WERI-Rb-1 (cell line): ENCODE measurements around the gene ADAP1.

Experiments used
- DNase-seq: peaks from one replicate; pipeline ENCODE4 v3.0.0-alpha.2; 2020
- H3K27ac ChIP-seq: fragments of 250-450 bp; sonication (Bioruptor Pico); 2 replicates; pipeline ENCODE4 v1.5.1; 2020; ENCODE audit warnings: mild to moderate bottlenecking, moderate library complexity
- H3K27me3 ChIP-seq: fragments of 250-450 bp; sonication (Bioruptor Pico); 2 replicates; pipeline ENCODE4 v1.5.1; 2021; ENCODE audit warnings: mild to moderate bottlenecking, low read depth, moderate library complexity; ENCODE audit not compliant: insufficient read depth, severe bottlenecking
- H3K36me3 ChIP-seq: fragments of 250-450 bp; sonication (Bioruptor Pico); 2 replicates; pipeline ENCODE4 v1.5.1; 2020; ENCODE audit warnings: mild to moderate bottlenecking, moderate library complexity
- H3K4me3 ChIP-seq: 2 replicates; pipeline ENCODE4 v1.5.1; 2011; ENCODE audit warnings: low read depth, mild to moderate bottlenecking, control low read depth, low read length
- H3K9me3 ChIP-seq: fragments of 250-450 bp; sonication (Bioruptor Pico); 2 replicates; pipeline ENCODE4 v1.5.1; 2021; ENCODE audit warnings: mild to moderate bottlenecking, moderate library complexity; ENCODE audit not compliant: severe bottlenecking
- CTCF ChIP-seq: IDR thresholded peaks from 2 replicates; pipeline ENCODE4 v1.5.1; 2011; ENCODE audit warnings: low read depth, mild to moderate bottlenecking, control low read depth, inconsistent platforms, low read length

The ADAP1 gene

GRCh38 chr7:984361-985126, 30.1 kb upstream of the ADAP1 start:
- no peak for DNase-seq
- no peaks in the 10 kb centered on the region for H3K36me3 ChIP-seq
- no peaks in the 10 kb centered on the region for H3K27me3 ChIP-seq
- no peak overlapping the region for H3K27ac ChIP-seq
- no peak for TF ChIP-seq CTCF
- H3K4me3 ChIP-seq = no peak overlapping the region
- H3K9me3 ChIP-seq = no peaks in the 10 kb centered on the region

DNA sequence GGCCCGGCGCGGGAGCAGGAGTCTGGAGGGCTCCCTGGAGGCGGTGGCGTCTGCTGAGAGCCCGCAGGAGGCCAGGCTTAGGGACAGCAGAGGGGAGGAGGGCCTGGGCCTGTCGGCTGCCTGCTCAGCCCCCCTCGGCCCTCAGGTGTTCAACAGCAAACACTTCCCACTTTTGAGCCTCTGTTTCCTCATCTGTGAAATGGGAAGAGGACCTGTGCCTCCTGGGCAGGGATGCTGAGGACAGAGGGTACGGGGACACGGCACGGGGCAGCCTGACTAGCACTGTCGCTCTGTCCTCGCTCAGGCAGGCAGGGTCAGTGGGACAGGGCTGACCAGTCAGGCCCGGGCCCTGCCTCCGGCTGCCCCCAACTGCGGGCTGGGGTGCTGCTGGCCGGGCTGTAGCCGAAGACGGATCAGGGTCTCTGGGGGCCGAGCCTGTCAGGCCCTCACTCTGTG, 29.2 kb upstream of the ADAP1 start:
- DNase-seq = no peak
- Histone ChIP-seq H3K4me3 (no peak overlapping the region), H3K27ac (no peak overlapping the region), H3K9me3 (no peaks in the 10 kb centered on the region), H3K27me3 (no peaks in the 10 kb centered on the region), H3K36me3 (no peaks in the 10 kb centered on the region)
- no peak for TF ChIP-seq CTCF

DNA sequence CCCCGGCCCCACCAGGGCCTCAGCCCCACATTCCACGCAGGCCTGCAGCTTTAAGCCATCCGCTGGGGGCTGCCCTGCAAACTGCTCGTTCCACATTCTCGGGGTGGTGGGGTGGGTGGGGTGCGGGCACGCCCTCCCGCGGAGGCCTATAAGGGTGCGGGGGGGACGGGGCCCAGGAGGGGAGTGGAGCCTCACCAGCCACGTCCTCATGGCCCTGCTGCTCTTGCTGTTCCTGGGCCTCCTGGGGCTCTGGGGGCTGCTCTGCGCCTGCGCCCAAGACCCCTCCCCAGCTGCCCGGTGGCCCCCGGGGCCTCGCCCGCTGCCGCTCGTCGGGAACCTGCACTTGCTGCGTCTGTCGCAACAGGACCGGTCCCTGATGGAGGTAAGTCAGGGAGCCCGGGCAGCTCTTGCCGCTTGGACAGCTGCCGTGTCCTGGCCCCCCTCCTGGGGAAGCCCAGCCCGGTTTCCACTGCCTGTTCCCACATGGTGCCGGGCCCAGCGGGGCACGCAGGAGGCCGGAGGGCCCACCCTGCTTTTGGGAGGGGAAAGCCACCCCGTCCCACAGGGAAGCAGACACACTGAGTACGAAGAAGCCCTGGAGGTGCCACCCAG, 28.6 kb upstream of the ADAP1 start, which contains the start of gene CYP2W1:
Gene CYP2W1, plus strand, starts transcription at position 178 of the 612 bp plus-strand sequence. Its CDS starts 31 bp downstream, at position 209.
- Histone ChIP-seq H3K36me3 (no peaks in the 10 kb centered on the region), H3K27ac (peak within 1 kb of the TSS; percentile 80), H3K27me3 (no peaks in the 10 kb centered on the region), H3K9me3 (no peaks in the 10 kb centered on the region), H3K4me3 (no peak within 1 kb of the TSS)
- no peak for DNase-seq
- TF ChIP-seq CTCF = no peak

- no peak for TF ChIP-seq CTCF
- Histone ChIP-seq H3K9me3 (no peaks in the 10 kb centered on the region), H3K27ac (peak overlapping the region; percentile 80), H3K36me3 (no peaks in the 10 kb centered on the region), H3K4me3 (no peak overlapping the region), H3K27me3 (no peaks in the 10 kb centered on the region)
- no peak for DNase-seq
These were observed 28.1 kb upstream of the ADAP1 start for GRCh38 chr7:982511-983003.

DNA sequence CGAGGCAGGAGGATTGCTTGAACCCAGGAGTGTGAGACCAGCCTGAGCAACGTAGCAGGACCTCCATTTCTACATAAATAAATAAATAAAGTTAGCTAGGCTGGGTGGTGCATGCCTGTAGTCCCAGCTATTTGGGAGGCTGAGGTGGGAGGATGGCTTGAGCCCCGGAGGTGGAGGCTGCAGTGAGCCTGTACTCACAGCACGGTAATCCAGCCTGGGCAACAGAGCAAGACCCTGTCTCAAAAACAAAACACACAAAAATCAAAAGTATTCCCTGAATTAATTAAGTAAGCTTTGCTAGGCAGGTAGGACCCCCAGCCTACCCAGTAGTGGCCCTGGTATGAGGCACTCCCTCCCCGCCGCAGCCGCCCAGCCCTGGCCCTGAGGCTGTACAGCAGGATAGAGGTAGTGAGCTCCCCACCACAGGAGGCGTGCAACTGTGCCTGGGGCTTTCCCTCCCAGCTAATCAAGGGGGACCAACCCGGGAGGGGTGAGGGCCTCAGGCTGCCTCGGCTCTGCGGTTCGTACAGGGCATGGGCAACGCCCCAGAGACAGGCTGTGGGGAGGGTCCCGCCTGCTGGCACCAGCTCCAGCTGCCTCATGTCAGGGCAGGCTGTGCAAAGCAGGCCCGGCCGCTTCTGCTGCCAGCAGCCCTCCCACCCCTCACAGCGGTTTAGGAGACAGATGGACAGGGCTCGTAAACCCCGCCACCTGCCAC, 27.5 kb upstream of the ADAP1 start:
- H3K27ac ChIP-seq = peak overlapping the region; percentile 80

More for the DNA sequence above, 27.5 kb upstream of the ADAP1 start:
- Histone ChIP-seq H3K9me3 (no peaks in the 10 kb centered on the region), H3K36me3 (no peaks in the 10 kb centered on the region), H3K27me3 (no peaks in the 10 kb centered on the region), H3K4me3 (no peak overlapping the region)
- TF ChIP-seq CTCF = no peak
- DNase-seq = peak; percentile 91
